RPMI8226 (cell line): Measurements from ENCODE around the gene KIF5A.
"Not testable (repeated sequence)": the region's sequence is repeated elsewhere in the genome, so short reads cannot be mapped to it uniquely, and the experiment has no call there.

Experiments
- DNase-seq: peaks from one replicate; pipeline ENCODE4 v3.0.0-alpha.2; 2015

The KIF5A gene

GRCh38 chr12:57549909-57550640 is at the start of gene KIF5A:
Gene KIF5A (plus strand): TSS chr12:57550044. CDS start chr12:57550272, 228 bp downstream.
- peak; percentile 45 for DNase-seq

- DNase-seq, result no peak
These were observed 49.6 kb upstream of the KIF5A start for GRCh38 chr12:57500213-57500612.

GRCh38 chr12:57502311-57502969 is 47.4 kb upstream of the KIF5A start:
- DNase-seq, result not testable (repeated sequence)

GRCh38 chr12:57506541-57506940 is 43.3 kb upstream of the KIF5A start:
- DNase-seq, result not testable (repeated sequence)

GRCh38 chr12:57507796-57508195 is 42.0 kb upstream of the KIF5A start:
- DNase-seq, result not testable (repeated sequence)

DNA sequence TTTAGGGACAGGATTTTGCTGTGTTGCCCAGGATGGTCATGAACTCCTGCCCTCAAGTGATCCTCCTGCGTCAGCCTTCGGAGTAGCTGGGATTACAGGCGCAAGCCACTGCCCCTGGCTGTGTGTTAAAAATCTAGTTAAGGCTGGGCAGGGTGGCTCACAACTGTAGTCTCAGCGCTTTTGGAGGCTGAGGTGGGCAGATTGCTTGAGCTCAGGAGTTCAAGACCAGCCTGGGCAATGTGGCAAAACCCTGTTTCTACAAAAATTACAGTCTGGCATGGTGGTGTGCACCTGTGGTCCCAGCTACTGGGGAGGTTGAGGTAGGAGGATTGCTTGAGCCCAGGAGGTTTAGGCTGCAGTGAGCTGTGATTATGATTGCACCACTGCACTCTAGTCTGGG is 38.7 kb upstream of the KIF5A start:
- DNase-seq, result no peak

DNA sequence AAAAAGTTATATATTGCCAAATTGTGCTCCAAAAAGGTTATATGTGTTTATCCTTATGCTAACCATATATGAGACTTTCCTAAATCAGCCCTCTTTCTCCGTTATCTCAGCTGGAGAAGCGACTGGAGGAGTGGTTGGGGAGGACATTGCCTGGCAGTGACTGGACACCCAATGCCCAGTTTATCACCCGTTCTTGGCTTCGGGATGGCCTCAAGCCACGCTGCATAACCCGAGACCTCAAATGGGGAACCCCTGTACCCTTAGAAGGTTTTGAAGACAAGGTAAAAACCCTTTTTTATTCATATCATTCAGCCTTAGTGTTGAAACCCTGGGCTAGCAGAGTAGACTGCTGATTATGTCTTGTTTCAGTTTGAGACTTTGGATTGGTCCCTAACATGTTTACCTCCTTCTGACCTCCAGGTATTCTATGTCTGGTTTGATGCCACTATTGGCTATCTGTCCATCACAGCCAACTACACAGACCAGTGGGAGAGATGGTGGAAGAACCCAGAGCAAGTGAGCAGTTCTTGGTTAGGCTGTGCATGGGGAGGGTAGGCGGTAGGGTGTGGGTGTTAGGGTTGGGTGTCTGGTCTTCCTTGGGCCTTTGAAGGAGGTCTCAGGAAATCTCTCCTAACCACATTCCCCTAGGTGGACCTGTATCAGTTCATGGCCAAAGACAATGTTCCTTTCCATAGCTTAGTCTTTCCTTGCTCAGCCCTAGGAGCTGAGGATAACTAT is 38.1 kb upstream of the KIF5A start:
- no peak for DNase-seq

DNA sequence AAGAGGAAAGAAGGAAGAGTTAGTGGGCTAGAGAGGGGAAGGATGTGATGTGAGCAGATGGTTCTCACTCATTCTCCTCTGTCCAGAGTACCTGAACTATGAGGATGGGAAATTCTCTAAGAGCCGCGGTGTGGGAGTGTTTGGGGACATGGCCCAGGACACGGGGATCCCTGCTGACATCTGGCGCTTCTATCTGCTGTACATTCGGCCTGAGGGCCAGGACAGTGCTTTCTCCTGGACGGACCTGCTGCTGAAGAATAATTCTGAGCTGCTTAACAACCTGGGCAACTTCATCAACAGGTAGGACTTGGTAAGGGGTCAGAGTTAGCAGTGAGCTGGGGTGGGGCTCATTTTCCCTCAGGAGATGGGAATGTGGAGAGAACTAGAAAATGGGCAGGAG is 37.2 kb upstream of the KIF5A start:
- DNase-seq, result no peak

- DNase-seq, result no peak
These were observed 36.6 kb upstream of the KIF5A start for GRCh38 chr12:57513266-57513665.

GRCh38 chr12:57513677-57514076 is 36.2 kb upstream of the KIF5A start:
- not testable (repeated sequence) for DNase-seq

DNA sequence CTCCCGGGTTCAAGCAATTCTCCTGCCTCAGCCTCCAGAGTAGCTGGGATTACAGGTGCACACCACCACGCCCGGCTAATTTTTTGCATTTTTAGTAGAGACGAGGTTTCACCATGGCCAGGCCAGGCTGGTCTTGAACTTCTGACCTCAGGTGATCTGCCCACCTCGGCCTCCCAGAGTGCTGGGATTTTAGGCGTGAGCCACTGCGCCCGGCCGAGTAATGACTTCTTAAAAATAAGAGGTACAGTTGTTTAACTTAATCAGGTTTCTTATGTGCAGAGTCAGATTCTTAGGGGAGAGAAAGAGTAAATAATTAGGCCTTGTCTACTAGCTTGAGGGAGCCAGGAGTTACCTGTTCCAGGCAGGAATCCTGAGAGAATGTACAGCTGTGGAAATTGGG is 35.6 kb upstream of the KIF5A start:
- DNase-seq, result not testable (repeated sequence)

- DNase-seq, result no peak
These were observed 35.0 kb upstream of the KIF5A start for GRCh38 chr12:57514720-57515407.

GRCh38 chr12:57515408-57515933 is 34.4 kb upstream of the KIF5A start:
- no peak for DNase-seq

DNA sequence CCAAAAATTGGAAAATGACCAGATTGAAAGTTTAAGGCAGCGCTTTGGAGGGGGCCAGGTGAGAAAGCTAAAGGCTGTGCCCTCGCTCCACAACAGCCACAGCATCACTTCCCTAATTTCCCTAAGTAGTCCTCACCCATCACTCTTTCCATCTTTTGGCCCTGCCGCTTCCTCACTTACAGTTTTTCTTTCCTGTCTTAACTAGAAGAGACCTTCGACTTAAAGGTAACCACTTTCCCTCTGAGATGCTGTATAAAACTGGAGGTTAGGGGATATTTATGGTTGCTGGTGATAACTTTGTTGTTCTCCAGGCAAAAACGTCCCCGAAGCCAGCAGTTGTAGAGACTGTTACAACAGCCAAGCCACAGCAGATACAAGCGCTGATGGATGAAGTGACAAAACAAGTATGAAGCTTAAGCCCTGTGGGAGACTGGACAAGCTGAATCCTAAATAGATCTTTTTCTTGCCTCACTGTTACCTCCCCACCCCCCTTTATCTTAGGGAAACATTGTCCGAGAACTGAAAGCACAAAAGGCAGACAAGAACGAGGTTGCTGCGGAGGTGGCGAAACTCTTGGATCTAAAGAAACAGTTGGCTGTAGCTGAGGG is 33.8 kb upstream of the KIF5A start:
- DNase-seq, result no peak

DNA sequence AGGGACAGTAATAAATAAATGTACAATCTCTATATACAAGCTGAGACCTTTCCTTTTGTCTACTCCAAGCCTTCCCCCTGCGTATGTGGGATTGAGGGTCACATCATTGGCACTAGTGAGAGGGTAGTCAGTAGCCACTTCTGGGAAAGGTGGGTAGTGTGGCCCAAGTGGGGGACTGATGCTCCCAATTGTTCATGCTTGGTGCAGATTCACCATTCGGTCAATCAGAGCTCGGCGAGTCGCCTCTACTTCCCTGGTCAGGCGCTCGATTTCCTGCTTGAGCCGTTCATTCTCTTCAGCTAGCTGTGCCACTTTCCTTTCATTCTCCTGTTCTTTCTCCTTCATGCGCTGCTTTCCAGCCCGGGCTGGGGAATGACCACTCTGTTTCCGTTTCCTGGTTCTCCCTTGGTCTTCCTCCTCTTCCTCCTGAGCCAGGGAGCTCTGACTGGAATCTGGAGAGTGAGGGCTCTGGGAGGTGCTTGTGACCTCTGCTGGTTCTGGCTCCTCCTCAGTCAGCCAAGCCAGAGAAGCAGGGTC is 33.2 kb upstream of the KIF5A start:
- no peak for DNase-seq

DNA sequence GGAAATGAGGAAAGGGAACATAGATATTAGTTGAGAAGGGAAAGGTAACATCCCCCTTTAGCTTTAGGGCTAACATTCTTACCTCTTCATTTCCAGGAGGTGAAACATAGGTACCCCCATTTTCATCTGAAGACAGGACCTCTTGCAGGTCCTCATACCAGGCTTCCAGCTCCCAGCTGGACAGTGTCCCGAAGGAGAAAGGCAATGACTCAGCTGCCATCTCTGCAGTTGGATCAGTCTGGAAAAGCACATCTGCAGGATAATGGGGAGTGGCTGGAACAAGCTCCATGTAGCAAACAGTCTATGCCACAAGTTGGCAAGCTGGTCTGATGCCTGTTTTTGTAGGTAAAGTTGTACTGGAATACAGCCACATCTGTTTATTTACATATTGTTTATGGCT is 32.7 kb upstream of the KIF5A start:
- no peak for DNase-seq

GRCh38 chr12:57517718-57518117 is 32.1 kb upstream of the KIF5A start:
- DNase-seq, result not testable (repeated sequence)

DNA sequence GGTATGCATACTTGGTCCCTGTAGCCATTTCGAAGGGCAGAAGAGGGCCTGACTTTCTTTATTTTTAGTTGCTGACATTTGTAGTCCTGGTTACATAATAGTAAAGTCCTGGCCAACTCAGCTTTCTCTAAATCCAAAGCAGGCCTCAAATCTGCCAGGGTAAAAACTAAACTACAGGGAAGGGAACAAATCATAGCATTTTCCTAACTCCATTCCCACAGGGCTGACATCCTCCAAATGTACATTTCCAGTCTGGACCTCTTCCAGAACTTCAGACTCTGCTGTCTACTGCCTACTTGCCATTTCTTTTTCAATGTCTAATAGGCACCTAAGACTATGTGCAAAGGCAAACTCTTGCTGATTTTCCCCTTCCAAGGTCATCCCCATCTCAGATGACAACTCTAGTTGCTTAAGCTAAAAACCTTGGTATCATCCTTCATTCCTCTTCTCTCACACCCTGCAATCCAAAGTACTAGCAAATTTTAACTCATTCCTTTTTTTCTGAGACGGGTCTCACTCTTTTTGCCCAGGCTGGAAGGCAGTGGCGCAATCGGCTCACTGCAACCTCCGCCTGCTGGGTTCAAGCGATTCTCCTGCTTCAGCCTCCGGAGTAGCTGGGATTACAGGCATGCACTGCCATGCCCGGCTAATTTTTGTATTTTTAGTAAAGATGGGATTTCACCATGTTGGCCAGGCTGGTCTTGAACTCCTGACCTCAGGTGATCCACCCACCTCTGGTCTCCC is 31.5 kb upstream of the KIF5A start:
- no peak for DNase-seq

DNA sequence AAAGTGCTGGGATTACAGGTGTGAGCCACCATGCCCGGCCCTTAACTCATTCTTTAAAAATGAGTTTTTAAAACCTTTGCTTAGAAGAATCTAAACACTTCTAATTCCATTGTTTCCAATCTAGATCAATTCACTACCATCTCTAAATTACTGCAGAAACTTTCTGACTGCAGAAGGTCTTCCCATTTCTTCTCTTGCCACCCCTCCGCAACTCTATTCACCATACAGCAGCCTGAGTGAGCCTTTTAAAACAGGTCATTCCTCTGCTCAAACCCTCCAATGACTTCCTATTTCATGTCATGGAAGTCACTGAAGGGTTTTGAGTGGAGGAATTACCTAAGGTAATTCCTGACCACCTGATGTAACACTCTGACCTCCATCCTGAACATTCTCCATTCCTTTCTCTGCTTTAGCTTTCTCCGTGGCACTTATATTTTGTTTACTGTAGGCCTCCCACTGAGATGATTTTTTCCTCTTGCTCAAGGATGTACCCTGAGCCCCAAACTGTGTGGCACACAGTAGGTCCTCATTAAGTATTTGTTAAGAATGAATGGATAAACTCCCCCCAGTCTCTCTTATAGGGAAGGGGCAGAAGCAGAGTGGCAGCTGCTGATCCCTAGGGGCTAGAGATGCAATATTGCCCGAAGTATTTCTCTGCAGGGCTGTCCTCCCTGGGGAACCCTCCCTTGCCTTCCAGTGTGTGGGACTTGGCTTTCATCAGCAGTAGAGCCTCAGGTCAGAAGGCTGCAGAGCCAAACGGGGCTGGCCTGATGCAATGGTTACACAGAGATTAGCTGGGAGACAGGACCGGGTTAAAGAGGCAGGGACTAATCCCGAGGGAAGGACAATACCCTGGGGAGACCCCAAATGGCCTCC is 30.7 kb upstream of the KIF5A start:
- peak; percentile 30 for DNase-seq

- peak; percentile 43 for DNase-seq
These were observed 30.1 kb upstream of the KIF5A start for GRCh38 chr12:57519796-57520052.
